B cell (primary cell): ENCODE results near the gene PSTPIP1. TPM values are rescaled to one million over a fixed set of nuclear protein-coding genes. Genes with fewer than 3 reads are reported as not detected.

Experiments used
- ATAC-seq: fragments of 200-7000 bp; cut with Tn5 transposase; one replicate; pipeline ENCODE4 v1.10.0; 2021; ENCODE audit warnings: low read depth, mild to moderate bottlenecking, moderate number of reproducible peaks, moderate library complexity
- CTCF ChIA-PET: fragments of 350-600 bp; sonication (Branson Sonifier 250); formaldehyde crosslinking; loops from one replicate; lab custom pipeline; 2021; ENCODE audit warnings: antibody characterized with exemption, inconsistent platforms; lab: Charles Lee
- POLR2A ChIA-PET: fragments of 350-600 bp; sonication (Branson Sonifier 250); formaldehyde crosslinking; loops from one replicate; lab custom pipeline; 2021; ENCODE audit warnings: antibody characterized with exemption; lab: Charles Lee
- DNase-seq: peaks from one replicate; pipeline ENCODE4 v3.0.0; 2013
- H2AFZ ChIP-seq: 2 replicates; pipeline ENCODE4 v1.6.1; 2012; ENCODE audit warnings: mild to moderate bottlenecking, low read depth, low read length; ENCODE audit not compliant: insufficient read depth, poor library complexity, severe bottlenecking
- H3K27ac ChIP-seq, 2 donors: 1 replicate in 1 of 2; 2 replicates in 1 of 2; pipeline ENCODE4 v1.5.1; 2012 to 2013; ENCODE audit warnings: low read length in 2 of 2, mild to moderate bottlenecking in 2 of 2, moderate library complexity in 1 of 2
- H3K27me3 ChIP-seq, 4 experiments: fragments of 200-600 bp in 1 of 4; sonication (generic) in 1 of 4; replicated peaks in 1 of 4; 1 replicate in 2 of 4; 2 replicates in 2 of 4; pipeline versions ENCODE4 v1.6.1 to v1.7.0; 2013 to 2016; ENCODE audit warnings: low read length in 3 of 4, mild to moderate bottlenecking in 2 of 4, mixed read lengths in 1 of 4, moderate library complexity in 1 of 4; ENCODE audit not compliant: insufficient read depth in 4 of 4, control insufficient read depth in 3 of 4; ENCODE audit errors: control extremely low read depth in 1 of 4
- H3K36me3 ChIP-seq, 2 experiments: replicated peaks in 1 of 2; 1 replicate in 1 of 2; 2 replicates in 1 of 2; pipeline versions ENCODE4 v1.6.1 to v1.7.1; 2013; ENCODE audit warnings: low read length in 1 of 2; ENCODE audit not compliant: insufficient read depth in 2 of 2, control insufficient read depth in 1 of 2; ENCODE audit errors: control extremely low read depth in 1 of 2, extremely low read depth in 1 of 2
- H3K4me1 ChIP-seq, 2 donors: fragments of 200-600 bp in 1 of 2; sonication (generic) in 1 of 2; 1 replicate in 1 of 2; 2 replicates in 1 of 2; pipeline versions ENCODE4 v1.5.1 to v1.6.1; 2013 to 2017; ENCODE audit warnings: low read length in 2 of 2; ENCODE audit not compliant: control insufficient read depth in 2 of 2, insufficient read depth in 2 of 2
- H3K4me2 ChIP-seq: replicated peaks from 2 replicates; pipeline ENCODE3; 2012; ENCODE audit warnings: mild to moderate bottlenecking, low read depth, low read length; ENCODE audit not compliant: poor library complexity, severe bottlenecking
- H3K4me3 ChIP-seq, 5 experiments: fragments of 200-600 bp in 1 of 5; sonication (generic) in 1 of 5; 1 replicate in 3 of 5; 2 replicates in 2 of 5; pipeline versions ENCODE4 v1.5.1 to v1.7.0; 2011 to 2016; ENCODE audit warnings: low read length in 4 of 5, mild to moderate bottlenecking in 4 of 5, low read depth in 2 of 5, control low read depth in 1 of 5, moderate library complexity in 1 of 5; ENCODE audit not compliant: insufficient read depth in 1 of 5; ENCODE audit errors: control extremely low read depth in 1 of 5, extremely low read depth in 1 of 5
- H3K79me2 ChIP-seq: fragments of 200-600 bp; sonication (generic); one replicate; pipeline ENCODE4 v1.6.0; 2016; ENCODE audit warnings: low read length; ENCODE audit not compliant: control insufficient read depth, insufficient read depth
- H3K9ac ChIP-seq: fragments of 200-600 bp; sonication (generic); 2 replicates; pipeline ENCODE4 v1.6.1; 2017; ENCODE audit warnings: mild to moderate bottlenecking, low read length, moderate library complexity
- H3K9me3 ChIP-seq, 3 donors: one replicate each; pipeline versions ENCODE4 v1.6.1 to v1.7.1; 2013; ENCODE audit warnings: low read length in 2 of 3; ENCODE audit not compliant: control insufficient read depth in 2 of 3, insufficient read depth in 1 of 3; ENCODE audit errors: control extremely low read depth in 1 of 3
- H4K20me1 ChIP-seq: 2 replicates; pipeline ENCODE4 v1.6.0; 2012; ENCODE audit warnings: mild to moderate bottlenecking, low read length; ENCODE audit not compliant: insufficient read depth, control insufficient read depth, poor library complexity, severe bottlenecking
- H3K27ac Mint-ChIP-seq: one replicate; pipeline ENCODE4 v1.8.0; 2021; ENCODE audit warnings: mixed read lengths
- H3K27me3 Mint-ChIP-seq: one replicate; pipeline ENCODE4 v1.8.0; 2021; ENCODE audit warnings: mixed read lengths
- H3K4me1 Mint-ChIP-seq: one replicate; pipeline ENCODE4 v1.8.0; 2021; ENCODE audit warnings: mixed read lengths
- H3K4me3 Mint-ChIP-seq: one replicate; pipeline ENCODE4 v1.8.0; 2021; ENCODE audit warnings: mixed read lengths
- H3K9me3 Mint-ChIP-seq: one replicate; pipeline ENCODE4 v1.8.0; 2022; ENCODE audit warnings: mixed read lengths; ENCODE audit not compliant: insufficient read depth
- EZH2 ChIP-seq: IDR thresholded peaks from 2 replicates; pipeline ENCODE4 v1.6.1; 2012; ENCODE audit warnings: borderline replicate concordance, low read depth, mild to moderate bottlenecking, moderate library complexity, low read length; ENCODE audit not compliant: insufficient read depth, poor library complexity, severe bottlenecking
- WGBS: methylation state at CpG from one replicate; pipeline ENCODE4 v1.1.5; 2013; ENCODE audit warnings: missing lambda C conversion rate; ENCODE audit not compliant: insufficient coverage; 5-methylcytosine and 5-hydroxymethylcytosine counted together
- intact Hi-C: fragments of 100-400 bp; cut with micrococcal nuclease; formaldehyde crosslinking; loops from one replicate; pipeline ENCODE4 v1.10.0; 2022
- polyA plus RNA-seq: library from polyadenylated mRNA; depleted of rRNA; stranded (reverse); fragments of >200 nt; gene quantifications from 2 replicates; pipeline ENCODE4 v1.2.3, GENCODE V29; 2012
- total RNA-seq, 2 donors: library from RNA; stranded (reverse); fragments of 120-200 nt in 1 of 2; gene quantifications; 1 replicate in 1 of 2; 2 replicates in 1 of 2; pipeline versions ENCODE4 v1.2.3 to v1.2.4, GENCODE V29; 2013 to 2022
- TF ChIP-seq, protein P1 (sequence below): fragments of 200-600 bp; IDR thresholded peaks from one replicate; pipeline ENCODE4 v1.8.0; 2022; ENCODE audit warnings: antibody characterized with exemption, mild to moderate bottlenecking

PSTPIP1 gene
- total and polyA plus RNA-seq, 2 donors (not counting 1 experiment from before 2014, with no cell fraction given): 69.0 to 79.3 TPM

DNA sequence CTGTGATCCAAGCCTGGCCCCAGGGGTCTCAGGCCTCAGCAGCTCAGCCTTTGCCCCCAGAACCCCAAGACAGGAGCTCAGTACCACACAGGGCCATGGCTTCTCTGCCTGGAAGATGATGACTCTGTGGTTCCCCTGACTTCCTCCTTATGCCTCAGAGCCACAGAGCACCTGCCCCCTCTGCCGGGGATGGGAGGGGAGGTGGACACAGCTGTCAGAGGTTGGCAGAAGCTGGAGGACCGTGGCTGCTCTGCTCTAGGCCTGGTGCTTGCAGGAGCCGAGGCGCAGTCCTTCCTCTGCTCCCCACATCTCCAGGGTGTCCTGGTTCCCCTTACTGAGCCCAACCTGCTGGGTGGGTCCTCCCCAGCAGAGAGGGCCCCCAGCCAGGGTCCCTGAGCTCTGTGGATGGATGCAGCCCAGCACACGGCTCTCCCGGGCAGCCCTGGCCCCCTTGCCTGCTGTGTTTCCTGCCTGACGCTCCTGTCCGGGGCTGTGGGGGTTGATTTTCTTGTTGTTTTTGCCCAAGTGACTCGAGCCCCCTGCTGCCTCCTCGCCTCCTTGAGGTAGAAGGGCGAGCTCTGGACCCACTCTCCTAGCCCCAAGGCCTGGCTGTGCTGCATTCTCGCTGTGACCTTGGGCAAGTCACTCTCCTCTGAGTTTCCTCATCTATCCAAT, 36.6 kb downstream of the PSTPIP1 start:
- TF ChIP-seq EZH2: no peak
- TF ChIP-seq, protein P1, sequence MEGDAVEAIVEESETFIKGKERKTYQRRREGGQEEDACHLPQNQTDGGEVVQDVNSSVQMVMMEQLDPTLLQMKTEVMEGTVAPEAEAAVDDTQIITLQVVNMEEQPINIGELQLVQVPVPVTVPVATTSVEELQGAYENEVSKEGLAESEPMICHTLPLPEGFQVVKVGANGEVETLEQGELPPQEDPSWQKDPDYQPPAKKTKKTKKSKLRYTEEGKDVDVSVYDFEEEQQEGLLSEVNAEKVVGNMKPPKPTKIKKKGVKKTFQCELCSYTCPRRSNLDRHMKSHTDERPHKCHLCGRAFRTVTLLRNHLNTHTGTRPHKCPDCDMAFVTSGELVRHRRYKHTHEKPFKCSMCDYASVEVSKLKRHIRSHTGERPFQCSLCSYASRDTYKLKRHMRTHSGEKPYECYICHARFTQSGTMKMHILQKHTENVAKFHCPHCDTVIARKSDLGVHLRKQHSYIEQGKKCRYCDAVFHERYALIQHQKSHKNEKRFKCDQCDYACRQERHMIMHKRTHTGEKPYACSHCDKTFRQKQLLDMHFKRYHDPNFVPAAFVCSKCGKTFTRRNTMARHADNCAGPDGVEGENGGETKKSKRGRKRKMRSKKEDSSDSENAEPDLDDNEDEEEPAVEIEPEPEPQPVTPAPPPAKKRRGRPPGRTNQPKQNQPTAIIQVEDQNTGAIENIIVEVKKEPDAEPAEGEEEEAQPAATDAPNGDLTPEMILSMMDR: peak; percentile 54
- 57% methylated on average over 7 of the region's 12 CpGs for WGBS
- Histone ChIP-seq H3K4me1 (peaks cover 12 to 42% of the 10 kb centered on the region in 2 donors), H3K36me3 (peaks cover 0 to 41% of the 10 kb centered on the region in 2 experiments), H3K27me3 (no peaks in the 10 kb centered on the region), H3K4me2 (peak overlapping the region; percentile 39), H3K9ac (no peak overlapping the region), H2AFZ (no peak overlapping the region), H3K27ac (peak overlapping the region; percentile 13 to 39), H3K4me3 (no peak overlapping the region), H3K9me3 (peaks cover 0 to 3% (median 0%) of the 10 kb centered on the region in 3 donors), H4K20me1 (peaks cover 31% of the 10 kb centered on the region), H3K79me2 (no peaks in the 10 kb centered on the region)
- Mint-ChIP-seq H3K4me3 (no peak overlapping the region), H3K4me1 (peaks cover 21% of the 10 kb centered on the region), H3K27me3 (no peaks in the 10 kb centered on the region), H3K27ac (peak overlapping the region; percentile 81), H3K9me3 (no peaks in the 10 kb centered on the region)
- intact Hi-C loops: loop anchor here (1.0 to 5.0 kb wide), 4 partner anchors 36 to 794 kb away; no protein-coding TSS in a partner anchor
- POLR2A ChIA-PET: interaction anchor here (0.8 kb wide), 1 partner anchor 18 kb away, joined by 3 read pairs; no protein-coding TSS in a partner anchor
- peak; percentile 81 for DNase-seq
- CTCF ChIA-PET: interaction anchor here (0.7 to 7.5 kb wide), 30 partner anchors 9 to 807 kb away, joined by 3 to 67 read pairs (median 4); partner anchors contain the start of genes PSTPIP1 and SCAPER
- peak; percentile 88 for ATAC-seq
